GM12864 (cell line): ENCODE data around the gene KRT28.

Source experiments
- DNase-seq: peaks from one replicate; pipeline ENCODE4 v3.0.0-alpha.2; 2011; ENCODE audit warnings: low read depth
- H3K4me3 ChIP-seq: 2 replicates; pipeline ENCODE4 v1.5.1; 2011; ENCODE audit warnings: mild to moderate bottlenecking, low read depth, low read length, control low read depth
- TF ChIP-seq, protein P1 (sequence below): IDR thresholded peaks from 2 replicates; pipeline ENCODE4 v1.5.1; 2011; ENCODE audit warnings: low read depth, mild to moderate bottlenecking, moderate library complexity, low read length, control low read depth, inconsistent platforms; ENCODE audit errors: missing control alignments

KRT28 gene

DNA sequence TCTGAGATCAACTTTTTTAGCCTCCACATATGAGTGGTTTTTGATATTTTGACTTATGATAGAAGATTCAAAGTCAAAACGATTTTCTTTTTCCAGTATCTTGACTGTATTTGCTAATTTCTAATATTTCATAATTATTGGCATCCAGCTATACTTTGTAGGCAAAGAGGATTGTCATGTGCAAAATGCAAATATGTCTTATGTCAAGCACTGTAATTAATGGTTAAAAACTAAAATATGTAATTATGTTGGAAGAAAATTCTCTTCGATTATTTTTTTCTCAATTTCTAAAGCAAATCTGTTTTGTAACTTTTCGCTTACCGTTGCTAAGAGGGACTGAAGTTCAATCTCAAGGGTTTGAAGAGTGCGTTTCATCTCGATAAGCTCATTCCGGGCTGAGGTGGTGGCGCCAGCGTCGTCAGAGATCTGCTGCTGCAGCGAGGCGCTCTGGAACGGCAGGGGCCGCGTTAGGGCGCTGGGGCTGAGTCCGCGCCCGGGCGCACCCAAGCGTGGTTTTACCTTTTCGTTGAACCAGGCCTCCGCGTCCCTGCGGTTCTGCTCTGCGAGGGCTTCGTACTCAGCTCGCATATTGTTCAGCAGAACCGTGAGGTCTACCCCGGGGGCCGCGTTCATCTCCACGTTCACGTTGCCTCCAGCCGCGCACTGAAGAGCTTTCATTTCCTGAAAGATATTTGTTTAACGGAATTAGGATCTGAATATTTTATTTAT is 20.4 kb downstream of the KRT28 start:
- H3K4me3 ChIP-seq, result no peak overlapping the region
- DNase-seq, result no peak
- TF ChIP-seq, protein P1, sequence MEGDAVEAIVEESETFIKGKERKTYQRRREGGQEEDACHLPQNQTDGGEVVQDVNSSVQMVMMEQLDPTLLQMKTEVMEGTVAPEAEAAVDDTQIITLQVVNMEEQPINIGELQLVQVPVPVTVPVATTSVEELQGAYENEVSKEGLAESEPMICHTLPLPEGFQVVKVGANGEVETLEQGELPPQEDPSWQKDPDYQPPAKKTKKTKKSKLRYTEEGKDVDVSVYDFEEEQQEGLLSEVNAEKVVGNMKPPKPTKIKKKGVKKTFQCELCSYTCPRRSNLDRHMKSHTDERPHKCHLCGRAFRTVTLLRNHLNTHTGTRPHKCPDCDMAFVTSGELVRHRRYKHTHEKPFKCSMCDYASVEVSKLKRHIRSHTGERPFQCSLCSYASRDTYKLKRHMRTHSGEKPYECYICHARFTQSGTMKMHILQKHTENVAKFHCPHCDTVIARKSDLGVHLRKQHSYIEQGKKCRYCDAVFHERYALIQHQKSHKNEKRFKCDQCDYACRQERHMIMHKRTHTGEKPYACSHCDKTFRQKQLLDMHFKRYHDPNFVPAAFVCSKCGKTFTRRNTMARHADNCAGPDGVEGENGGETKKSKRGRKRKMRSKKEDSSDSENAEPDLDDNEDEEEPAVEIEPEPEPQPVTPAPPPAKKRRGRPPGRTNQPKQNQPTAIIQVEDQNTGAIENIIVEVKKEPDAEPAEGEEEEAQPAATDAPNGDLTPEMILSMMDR, result no peak

DNA sequence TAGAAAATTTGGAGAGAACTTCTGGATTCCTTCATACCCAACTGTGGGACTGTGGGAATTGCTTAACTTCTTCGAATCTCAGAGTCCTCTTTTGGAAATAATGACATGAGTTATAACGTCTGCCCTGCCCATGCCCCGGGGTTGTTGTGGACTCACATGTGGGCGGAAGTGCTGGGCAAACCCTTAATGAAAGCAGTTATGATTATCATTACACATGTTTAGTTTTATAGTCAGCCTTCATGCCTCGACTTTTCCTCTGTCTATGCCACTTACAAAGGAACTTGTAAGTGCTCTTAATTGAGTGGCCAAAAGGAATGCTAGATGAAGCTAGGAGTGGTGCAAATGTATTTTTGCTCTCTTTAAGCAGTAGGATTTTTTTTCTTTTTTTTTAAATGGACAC is 21.3 kb downstream of the KRT28 start:
- TF ChIP-seq, protein P1, result no peak

DNA sequence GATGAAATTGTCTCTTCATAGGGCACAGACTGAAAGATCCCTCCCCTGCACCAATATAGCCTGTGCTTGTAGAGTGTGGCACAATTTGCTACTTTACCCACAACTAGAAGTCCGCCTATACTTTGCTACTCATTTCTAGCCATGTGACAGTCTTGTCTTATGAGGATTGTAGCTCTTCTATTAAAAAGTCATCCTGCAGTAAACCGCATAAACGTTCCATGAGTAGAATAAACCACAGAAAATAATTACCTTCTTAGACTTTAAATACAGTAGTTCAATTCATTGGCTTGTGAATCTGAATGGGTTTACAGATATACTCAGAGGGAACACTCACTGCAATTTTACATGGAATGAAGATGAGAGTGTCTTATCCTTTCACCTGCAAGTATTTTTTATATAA is 21.8 kb downstream of the KRT28 start:
- H3K4me3 ChIP-seq, result no peak overlapping the region
- TF ChIP-seq, protein P1, result no peak
- DNase-seq, result no peak

More for the DNA sequence above, 21.3 kb downstream of the KRT28 start:
- H3K4me3 ChIP-seq, result no peak overlapping the region
- DNase-seq, result no peak

DNA sequence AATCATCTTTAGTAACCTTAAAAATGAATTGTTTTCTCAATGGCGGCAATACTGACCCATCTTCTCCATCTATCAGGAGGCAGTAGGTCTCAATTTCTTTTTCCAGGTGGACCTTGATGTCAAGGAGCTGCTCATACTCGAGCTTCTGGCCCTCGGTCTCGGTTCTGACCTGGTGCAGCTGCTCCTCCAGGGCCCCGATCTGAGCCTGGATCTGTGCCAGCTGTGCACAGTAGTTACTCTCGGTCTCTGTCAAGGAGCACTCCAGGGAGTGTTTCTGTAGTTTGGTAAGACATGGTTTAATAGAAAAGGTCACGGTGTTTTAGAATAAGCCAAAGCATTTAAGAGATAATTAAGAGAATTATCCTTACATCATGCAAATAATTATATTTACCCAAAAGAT is 22.3 kb downstream of the KRT28 start:
- H3K4me3 ChIP-seq, result no peak overlapping the region
- TF ChIP-seq, protein P1, result no peak
- no peak for DNase-seq

DNA sequence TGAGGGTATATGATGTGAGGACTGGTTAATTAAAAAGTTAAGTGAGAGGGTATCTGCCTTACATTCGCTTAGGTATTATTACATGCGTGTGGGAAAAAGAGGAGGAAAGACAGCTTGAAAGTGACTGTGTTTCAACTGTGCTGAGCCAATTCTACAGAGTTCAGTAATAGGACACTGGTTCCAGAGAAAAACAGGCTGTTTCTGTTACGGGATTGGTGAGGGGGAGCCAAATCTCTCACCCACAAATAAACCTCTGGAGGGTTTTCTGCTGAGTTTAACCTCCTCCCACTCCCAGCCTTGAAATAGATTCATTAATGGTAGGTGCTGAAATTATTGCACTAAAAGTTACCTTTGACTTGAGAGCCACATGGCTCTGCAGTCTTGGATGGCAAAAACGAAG is 23.8 kb downstream of the KRT28 start:
- DNase-seq, result no peak
- H3K4me3 ChIP-seq, result no peak overlapping the region
- TF ChIP-seq, protein P1, result no peak

DNA sequence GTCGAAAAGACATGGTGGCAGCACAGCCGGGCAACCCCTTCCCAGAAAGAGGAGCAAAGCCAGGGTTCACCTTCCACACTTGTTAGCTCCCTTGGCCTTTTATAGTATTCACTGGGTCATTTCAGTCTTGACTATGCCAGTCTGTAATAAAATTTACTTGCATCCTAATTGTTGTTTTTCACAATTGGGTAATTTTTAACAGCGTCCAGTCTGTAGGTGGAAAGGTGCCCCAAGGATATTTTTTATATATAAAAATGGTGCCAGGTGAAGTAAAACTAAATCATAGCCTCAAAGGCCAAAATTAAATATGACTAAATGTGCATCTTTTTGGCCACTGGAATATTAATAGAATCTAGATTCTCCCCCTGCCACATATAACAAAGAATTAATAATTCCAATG is 27.7 kb downstream of the KRT28 start, which contains the start of gene KRT26:
TSS of gene KRT26 (minus strand) at position 101 of the 400 bp plus-strand sequence. CDS start at position 13, 88 bp downstream.
- DNase-seq, result no peak
- H3K4me3 ChIP-seq, result no peak within 1 kb of the TSS
- TF ChIP-seq, protein P1, result no peak

DNA sequence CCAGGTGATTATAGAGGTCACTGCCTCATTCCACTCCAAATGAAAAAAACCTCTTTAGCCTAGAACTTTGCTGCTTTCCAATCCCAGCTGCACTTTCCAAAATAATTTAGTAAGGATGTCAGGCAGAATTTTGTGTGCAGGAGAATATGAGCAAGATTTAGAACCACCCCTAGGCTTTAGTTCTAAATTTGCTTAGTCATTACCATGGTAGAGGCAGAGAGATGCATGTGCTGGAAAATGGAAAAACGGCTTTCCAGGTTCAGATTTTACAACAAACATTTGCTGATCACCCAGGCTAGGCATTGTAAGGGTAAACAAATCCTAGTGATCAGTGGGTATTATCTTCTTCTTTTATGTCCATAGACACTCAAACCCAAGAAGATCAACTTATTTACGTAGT is 34.1 kb downstream of the KRT28 start:
- TF ChIP-seq, protein P1, result no peak

More for the DNA sequence above, 34.1 kb downstream of the KRT28 start:
- DNase-seq, result no peak
- no peak overlapping the region for H3K4me3 ChIP-seq
